Astrocyte of the spinal cord (primary cell): Measurements from ENCODE around the gene SERPINI2.
"Not testable (repeated sequence)": the region's sequence is repeated elsewhere in the genome, so short reads cannot be mapped to it uniquely, and the experiment has no call there.

ENCODE experiments used
- DNase-seq: peaks from one replicate; pipeline ENCODE4 v3.0.0; 2011; ENCODE audit warnings: low read depth, low spot score
- H3K4me3 ChIP-seq: 2 replicates; pipeline ENCODE4 v1.5.1; 2011; ENCODE audit warnings: low read depth, mild to moderate bottlenecking, low read length, moderate library complexity
- in situ Hi-C: cut with HindIII; loops from 2 replicates; pipeline ENCODE4 v1.10.0; 2017; ENCODE audit warnings: low sequenced_read_pairs
- TF ChIP-seq, protein P1 (sequence below): IDR thresholded peaks from 2 replicates; pipeline ENCODE4 v1.5.1; 2012; ENCODE audit warnings: low read depth, mild to moderate bottlenecking, low read length, inconsistent platforms

The SERPINI2 gene

GRCh38 chr3:167441256-167441655, 32.6 kb downstream of the SERPINI2 start:
- TF ChIP-seq, protein P1, sequence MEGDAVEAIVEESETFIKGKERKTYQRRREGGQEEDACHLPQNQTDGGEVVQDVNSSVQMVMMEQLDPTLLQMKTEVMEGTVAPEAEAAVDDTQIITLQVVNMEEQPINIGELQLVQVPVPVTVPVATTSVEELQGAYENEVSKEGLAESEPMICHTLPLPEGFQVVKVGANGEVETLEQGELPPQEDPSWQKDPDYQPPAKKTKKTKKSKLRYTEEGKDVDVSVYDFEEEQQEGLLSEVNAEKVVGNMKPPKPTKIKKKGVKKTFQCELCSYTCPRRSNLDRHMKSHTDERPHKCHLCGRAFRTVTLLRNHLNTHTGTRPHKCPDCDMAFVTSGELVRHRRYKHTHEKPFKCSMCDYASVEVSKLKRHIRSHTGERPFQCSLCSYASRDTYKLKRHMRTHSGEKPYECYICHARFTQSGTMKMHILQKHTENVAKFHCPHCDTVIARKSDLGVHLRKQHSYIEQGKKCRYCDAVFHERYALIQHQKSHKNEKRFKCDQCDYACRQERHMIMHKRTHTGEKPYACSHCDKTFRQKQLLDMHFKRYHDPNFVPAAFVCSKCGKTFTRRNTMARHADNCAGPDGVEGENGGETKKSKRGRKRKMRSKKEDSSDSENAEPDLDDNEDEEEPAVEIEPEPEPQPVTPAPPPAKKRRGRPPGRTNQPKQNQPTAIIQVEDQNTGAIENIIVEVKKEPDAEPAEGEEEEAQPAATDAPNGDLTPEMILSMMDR = no peak
- no peak for DNase-seq
- H3K4me3 ChIP-seq = no peak overlapping the region
- in situ Hi-C loops = no loop called here

DNA sequence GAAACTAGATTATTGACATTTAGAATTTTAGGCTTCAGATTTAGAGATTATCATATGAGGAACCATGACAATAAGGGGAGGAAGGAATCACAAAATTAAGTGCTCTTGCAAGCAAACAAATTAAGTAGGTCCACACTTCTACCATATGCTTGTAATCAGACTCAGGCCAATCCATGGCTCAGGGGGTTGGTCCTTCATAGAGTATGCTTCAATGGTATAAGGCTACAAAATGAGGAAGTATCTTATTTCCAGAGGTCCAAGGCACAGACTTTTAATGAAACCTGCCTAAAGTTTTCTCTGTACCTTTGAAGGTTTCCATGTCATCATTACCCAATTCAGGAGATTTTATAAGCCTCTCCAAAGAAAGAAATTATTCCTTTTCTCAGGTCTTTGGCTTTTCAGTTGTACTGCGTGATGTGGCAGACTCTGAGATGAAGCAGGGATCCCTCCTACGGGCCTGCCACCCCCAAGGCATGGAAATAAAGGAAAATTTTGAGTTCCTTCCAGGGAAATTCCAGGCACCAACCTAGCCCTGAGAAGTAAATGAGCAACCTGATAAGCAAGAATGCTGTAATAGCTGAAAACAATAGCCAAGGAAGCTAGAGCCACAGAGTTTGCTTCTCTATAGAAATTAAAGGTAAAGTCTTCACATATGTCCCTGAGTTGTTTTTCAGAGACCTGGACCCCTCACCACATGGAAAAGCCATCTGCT, 36.3 kb downstream of the SERPINI2 start:
- in situ Hi-C loops = no loop called here
- H3K4me3 ChIP-seq = no peak overlapping the region
- TF ChIP-seq, protein P1 = no peak
- DNase-seq = no peak

GRCh38 chr3:167426962-167427361, 46.9 kb downstream of the SERPINI2 start:
- in situ Hi-C loops, DNase-seq, H3K4me3 ChIP-seq: not testable (repeated sequence)

GRCh38 chr3:167422396-167422795, 51.4 kb downstream of the SERPINI2 start:
- in situ Hi-C loops, DNase-seq: not testable (repeated sequence)

DNA sequence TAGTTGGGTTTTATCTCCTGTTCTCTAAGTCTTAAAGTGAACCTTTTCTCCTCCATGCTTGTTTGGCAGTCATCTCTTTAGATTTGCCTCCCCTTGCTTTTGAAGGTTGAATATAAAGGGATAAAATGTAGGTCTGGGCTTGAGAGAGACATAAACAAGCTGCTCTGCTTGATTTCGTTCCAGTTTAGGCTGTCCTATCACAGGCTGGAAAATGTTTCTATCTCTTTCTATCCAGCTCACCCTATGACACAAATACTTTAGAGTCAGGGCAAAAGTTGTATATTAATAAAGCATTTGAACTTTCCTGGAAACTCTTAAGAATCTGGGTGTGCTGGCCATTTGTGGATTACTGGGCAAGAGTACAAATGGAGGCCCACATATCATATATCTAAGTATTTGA, 64.2 kb downstream of the SERPINI2 start:
- in situ Hi-C loops = no loop called here
- DNase-seq = no peak
- no peak overlapping the region for H3K4me3 ChIP-seq
- TF ChIP-seq, protein P1 = no peak

More at GRCh38 chr3:167422396-167422795, 51.4 kb downstream of the SERPINI2 start:
- not testable (repeated sequence) for H3K4me3 ChIP-seq

GRCh38 chr3:167406876-167407492, 66.9 kb downstream of the SERPINI2 start:
- DNase-seq = peak; percentile 82
- TF ChIP-seq, protein P1 = peak; percentile 64
- in situ Hi-C loops = no loop called here
- no peak overlapping the region for H3K4me3 ChIP-seq

DNA sequence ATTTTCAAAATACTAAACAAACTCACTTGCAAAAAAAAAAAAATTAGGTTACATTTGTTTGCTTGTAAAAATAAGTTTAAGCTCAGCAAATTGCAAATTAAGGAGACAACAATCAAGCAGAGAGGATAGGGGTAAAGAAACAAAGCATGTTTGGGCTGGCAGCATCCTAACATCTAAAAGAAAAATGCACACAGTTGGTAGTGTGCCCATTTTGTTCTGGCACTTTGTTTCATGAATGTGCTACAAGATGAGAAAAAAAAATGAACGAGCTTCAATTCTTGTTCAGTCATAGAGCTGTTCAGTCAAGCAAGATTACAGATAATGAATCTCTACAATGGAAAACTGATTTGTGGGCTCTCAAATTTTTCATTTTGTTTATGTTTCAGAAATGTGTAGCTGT, 76.0 kb downstream of the SERPINI2 start:
- no peak overlapping the region for H3K4me3 ChIP-seq
- TF ChIP-seq, protein P1 = no peak
- in situ Hi-C loops = no loop called here
- DNase-seq = no peak
